Esophagus squamous epithelium (tissue), 5 donors: ENCODE measurements around the gene AQP6. TPM values are rescaled to one million over a fixed set of nuclear protein-coding genes. Genes with fewer than 3 reads are reported as not detected.
"Not testable (repeated sequence)": the region's sequence is repeated elsewhere in the genome, so short reads cannot be mapped to it uniquely, and the experiment has no call there.

Experiments used
- DNase-seq: peaks from one replicate; lab custom pipeline; 2025; lab: John Stamatoyannopoulos, UW
- H3K27ac ChIP-seq, 4 donors: fragments of 200-600 bp; sonication (generic); one replicate each; pipeline ENCODE4 v1.5.1; 2016 to 2019; ENCODE audit warnings: mild to moderate bottlenecking in 1 of 4
- H3K27me3 ChIP-seq, 4 donors: fragments of 200-600 bp; sonication (generic); 1 replicate in 3 of 4; 2 replicates in 1 of 4; pipeline versions ENCODE4 v1.5.1 to v1.6.0; 2017 to 2021; ENCODE audit warnings: antibody characterized with exemption in 1 of 4
- H3K36me3 ChIP-seq, 3 donors: fragments of 200-600 bp; sonication (generic); one replicate each; pipeline ENCODE4 v1.5.1; 2016 to 2019
- H3K4me1 ChIP-seq, 3 donors: fragments of 200-600 bp; sonication (generic); one replicate each; pipeline ENCODE4 v1.5.1; 2017 to 2019
- H3K4me3 ChIP-seq, 4 donors: fragments of 200-600 bp; sonication (generic); 1 replicate in 3 of 4; 2 replicates in 1 of 4; pipeline ENCODE4 v1.5.1; 2016 to 2019; ENCODE audit warnings: mild to moderate bottlenecking in 2 of 4, moderate library complexity in 1 of 4
- H3K9me3 ChIP-seq, 3 donors: fragments of 200-600 bp; sonication (generic); one replicate each; pipeline ENCODE4 v1.5.1; 2016 to 2019
- POLR2A ChIP-seq, 4 donors: fragments of 450-650 bp; IDR thresholded peaks; one replicate each; pipeline ENCODE4 v1.6.1; 2017; ENCODE audit warnings: antibody characterized with exemption in 4 of 4, mild to moderate bottlenecking in 4 of 4, moderate library complexity in 3 of 4
- WGBS, 2 donors: methylation state at CpG; one replicate each; pipeline ENCODE4 v1.1.5; 2018; 5-methylcytosine and 5-hydroxymethylcytosine counted together
- intact Hi-C: fragments of 100-400 bp; cut with DNase I; formaldehyde crosslinking; loops from one replicate; pipeline ENCODE4 v1.15.0; 2022
- total RNA-seq, 4 donors: library from RNA; depleted of rRNA; stranded (reverse); fragments of >200 nt; gene quantifications; one replicate each; pipeline ENCODE4 v1.1.0, GENCODE V29; 2016
- TF ChIP-seq, protein P1 (sequence below), 6 experiments: fragments of 450-650 bp in 4 of 6; fragments of 200-600 bp in 2 of 6; sonication (generic) in 2 of 6; IDR thresholded peaks; one replicate each; pipeline ENCODE4 v1.5.1; 2016 to 2019; ENCODE audit warnings: antibody characterized with exemption in 6 of 6, mild to moderate bottlenecking in 4 of 6, moderate library complexity in 4 of 6
- donor health status: DM: yes; HTN: yes; CAD: no.

The AQP6 gene
- total RNA-seq, 4 donors from 2014 or later: not detected

DNA sequence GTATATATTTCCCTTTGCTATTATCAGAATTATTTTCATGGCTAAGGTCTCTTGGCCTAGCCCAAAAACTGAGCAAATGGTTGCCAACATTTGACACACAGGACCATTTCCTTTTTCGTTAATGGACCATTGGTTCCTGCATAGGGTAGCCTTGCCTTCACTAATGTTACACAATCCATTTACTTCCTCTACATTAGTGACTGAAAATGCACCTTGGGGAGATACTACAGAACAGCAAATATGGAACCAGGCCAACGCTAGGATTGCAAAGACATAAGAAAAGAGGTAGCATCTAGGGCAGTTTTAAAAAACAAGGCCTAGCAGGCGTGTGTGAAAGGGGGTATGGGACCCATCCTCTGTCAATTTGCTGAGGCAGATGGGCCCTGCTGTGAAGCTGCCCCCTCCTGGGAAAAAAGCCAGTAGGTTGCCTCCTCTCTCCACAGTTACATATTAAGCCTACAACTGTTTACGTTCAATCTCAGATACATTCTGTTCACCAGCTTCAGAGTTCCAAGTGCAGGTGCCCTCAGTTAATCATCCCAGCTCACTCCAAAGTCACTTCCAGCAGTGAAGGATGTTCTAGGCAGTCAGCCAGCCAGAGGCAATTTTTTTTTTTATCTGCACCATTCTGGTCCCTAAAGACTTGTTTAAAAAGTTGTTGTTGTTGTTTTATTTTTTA is 15.0 kb downstream of the AQP6 start:
- Histone ChIP-seq H3K4me3 (no peak overlapping the region), H3K27me3 (no peaks in the 10 kb centered on the region), H3K4me1 (peaks cover 0 to 16% (median 3%) of the 10 kb centered on the region in 3 donors), H3K36me3 (peaks cover 10 to 59% (median 10%) of the 10 kb centered on the region in 3 donors), H3K9me3 (no peaks in the 10 kb centered on the region), H3K27ac (no peak overlapping the region)
- no peak for TF ChIP-seq POLR2A (IDR thresholded peaks at IDR 0.05)
- TF ChIP-seq, protein P1, sequence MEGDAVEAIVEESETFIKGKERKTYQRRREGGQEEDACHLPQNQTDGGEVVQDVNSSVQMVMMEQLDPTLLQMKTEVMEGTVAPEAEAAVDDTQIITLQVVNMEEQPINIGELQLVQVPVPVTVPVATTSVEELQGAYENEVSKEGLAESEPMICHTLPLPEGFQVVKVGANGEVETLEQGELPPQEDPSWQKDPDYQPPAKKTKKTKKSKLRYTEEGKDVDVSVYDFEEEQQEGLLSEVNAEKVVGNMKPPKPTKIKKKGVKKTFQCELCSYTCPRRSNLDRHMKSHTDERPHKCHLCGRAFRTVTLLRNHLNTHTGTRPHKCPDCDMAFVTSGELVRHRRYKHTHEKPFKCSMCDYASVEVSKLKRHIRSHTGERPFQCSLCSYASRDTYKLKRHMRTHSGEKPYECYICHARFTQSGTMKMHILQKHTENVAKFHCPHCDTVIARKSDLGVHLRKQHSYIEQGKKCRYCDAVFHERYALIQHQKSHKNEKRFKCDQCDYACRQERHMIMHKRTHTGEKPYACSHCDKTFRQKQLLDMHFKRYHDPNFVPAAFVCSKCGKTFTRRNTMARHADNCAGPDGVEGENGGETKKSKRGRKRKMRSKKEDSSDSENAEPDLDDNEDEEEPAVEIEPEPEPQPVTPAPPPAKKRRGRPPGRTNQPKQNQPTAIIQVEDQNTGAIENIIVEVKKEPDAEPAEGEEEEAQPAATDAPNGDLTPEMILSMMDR (IDR thresholded peaks at IDR 0.05): no peak
- 80 to 86% methylated on average over 4 of the region's 4 CpGs for WGBS, 2 donors
- no peak for DNase-seq
- intact Hi-C loops: no loop called here

DNA sequence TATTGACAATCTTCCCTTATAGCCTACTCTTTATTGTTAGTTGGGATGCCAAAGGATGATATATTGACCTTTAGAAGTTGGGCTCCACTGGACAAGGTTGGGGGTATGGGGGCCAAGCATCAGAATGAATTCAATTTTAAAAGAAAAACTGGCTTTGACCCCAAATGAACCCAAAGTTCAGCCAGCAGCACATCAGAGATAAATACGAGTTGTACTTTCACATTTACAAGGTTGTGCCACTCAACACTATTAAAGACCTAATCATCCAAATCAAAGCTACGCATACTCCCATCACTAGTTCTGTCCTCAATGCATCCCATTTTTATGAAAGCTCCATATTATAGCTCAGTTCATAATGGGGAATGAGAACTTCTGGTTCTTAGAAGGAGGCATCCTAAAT is 16.7 kb downstream of the AQP6 start:
- H3K4me3 ChIP-seq, H3K9me3 ChIP-seq, H3K4me1 ChIP-seq, H3K27ac ChIP-seq, DNase-seq, H3K27me3 ChIP-seq, intact Hi-C loops: not testable (repeated sequence)
- WGBS, 2 donors: 95 to 100% methylated on average over 2 of the region's 2 CpGs
- peaks cover 10 to 75% (median 10%) of the 10 kb centered on the region in 3 donors for H3K36me3 ChIP-seq

DNA sequence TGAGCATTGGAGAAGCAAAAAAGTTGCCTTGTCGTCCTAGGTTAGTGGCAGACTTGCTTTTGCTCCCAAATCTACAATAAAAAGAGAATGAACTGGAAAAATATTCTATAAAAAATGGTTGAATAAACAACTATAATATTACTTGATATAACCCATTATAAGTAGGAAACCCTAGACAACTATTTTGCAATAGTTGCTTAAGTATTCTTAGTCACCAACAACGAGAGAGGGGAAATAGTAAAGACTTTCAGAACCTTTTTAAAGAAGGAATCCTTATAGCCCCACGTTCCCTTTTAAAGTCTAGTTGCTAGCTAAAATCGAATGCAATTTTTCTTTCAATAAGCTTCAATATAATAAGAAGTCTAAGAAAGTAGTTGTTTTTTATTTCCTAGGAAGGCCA is 17.5 kb downstream of the AQP6 start:
- Histone ChIP-seq H3K4me1 (no peaks in the 10 kb centered on the region), H3K9me3 (no peaks in the 10 kb centered on the region), H3K27ac (no peak overlapping the region), H3K4me3 (no peak overlapping the region), H3K36me3 (peaks cover 10 to 84% (median 10%) of the 10 kb centered on the region in 3 donors), H3K27me3 (no peaks in the 10 kb centered on the region)
- intact Hi-C loops: no loop called here
- WGBS, 2 donors: 76 to 79% methylated on average over 4 of the region's 4 CpGs
- TF ChIP-seq POLR2A (IDR thresholded peaks at IDR 0.05): no peak
- TF ChIP-seq, protein P1 (IDR thresholded peaks at IDR 0.05): no peak
- DNase-seq: no peak

DNA sequence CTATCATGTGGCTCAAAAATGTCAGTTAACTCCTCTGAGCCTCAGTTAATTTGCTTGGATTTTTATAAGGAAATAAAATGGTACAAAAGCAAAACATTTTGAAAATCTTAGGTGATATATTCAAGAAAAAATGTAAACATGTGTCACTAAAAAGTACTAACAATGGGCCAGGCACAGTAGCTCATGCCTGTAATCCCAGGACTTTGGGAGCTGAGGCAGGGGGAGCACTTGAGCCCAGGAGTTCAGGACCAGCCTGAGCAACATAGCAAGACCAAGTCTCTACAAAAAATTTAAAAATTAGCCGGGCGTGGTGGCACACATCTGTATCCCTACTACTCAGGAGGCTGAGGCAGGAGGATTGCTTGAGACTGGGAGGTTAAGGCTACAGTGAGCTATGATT is 25.7 kb downstream of the AQP6 start:
- no peak overlapping the region for H3K27ac ChIP-seq
- no peak overlapping the region for H3K4me3 ChIP-seq
- H3K27me3 ChIP-seq: no peaks in the 10 kb centered on the region
- DNase-seq: no peak
- WGBS, 2 donors: 82 to 94% methylated on average over 2 of the region's 2 CpGs
- intact Hi-C loops: no loop called here
- TF ChIP-seq POLR2A (IDR thresholded peaks at IDR 0.05): no peak
- TF ChIP-seq, protein P1 (IDR thresholded peaks at IDR 0.05): no peak
- H3K4me1 ChIP-seq: no peaks in the 10 kb centered on the region
- H3K36me3 ChIP-seq: peaks cover 5 to 90% (median 11%) of the 10 kb centered on the region in 3 donors
- H3K9me3 ChIP-seq: no peaks in the 10 kb centered on the region

DNA sequence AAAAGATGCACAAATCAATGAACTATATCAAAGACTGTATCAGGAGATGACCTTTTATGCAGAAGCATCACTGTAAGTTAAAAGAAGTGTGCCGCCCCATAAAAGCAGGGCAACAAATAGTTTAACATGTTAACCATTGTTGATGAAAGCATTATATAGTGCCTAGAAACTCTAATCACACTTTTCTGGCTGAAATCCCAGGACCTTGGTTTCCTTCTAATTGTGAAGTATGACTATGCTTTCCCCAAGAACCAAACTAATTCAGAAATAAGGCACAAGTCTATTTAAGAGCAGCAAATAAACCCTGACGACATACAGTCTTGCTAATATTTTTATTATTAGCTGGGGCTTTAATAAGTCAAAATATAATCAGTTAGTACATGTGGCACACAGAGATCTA is 30.8 kb downstream of the AQP6 start:
- H3K4me3 ChIP-seq: no peak overlapping the region
- intact Hi-C loops: no loop called here
- WGBS, 2 donors: 76 to 89% methylated on average over 2 of the region's 2 CpGs

More for the DNA sequence above, 30.8 kb downstream of the AQP6 start:
- Histone ChIP-seq H3K36me3 (peaks cover 0 to 68% (median 5%) of the 10 kb centered on the region in 3 donors), H3K27me3 (no peaks in the 10 kb centered on the region), H3K27ac (no peak overlapping the region), H3K4me1 (peaks cover 0 to 3% (median 0%) of the 10 kb centered on the region in 3 donors), H3K9me3 (no peaks in the 10 kb centered on the region)
- DNase-seq: no peak
- TF ChIP-seq, protein P1 (IDR thresholded peaks at IDR 0.05): no peak
